Right hindlimb (tissue), 1 donor: ENCODE measurements around the gene ABHD11.
"Not testable (repeated sequence)": the region's sequence is repeated elsewhere in the genome, so short reads cannot be mapped to it uniquely, and the experiment has no call there.

Experiments used
- DNase-seq: peaks from one replicate; pipeline ENCODE4 v3.0.0-alpha.2; 2018

ABHD11 gene

GRCh38 chr7:73742753-73743641, 4.4 kb upstream of the ABHD11 start:
- DNase-seq = peak; percentile 54

DNA sequence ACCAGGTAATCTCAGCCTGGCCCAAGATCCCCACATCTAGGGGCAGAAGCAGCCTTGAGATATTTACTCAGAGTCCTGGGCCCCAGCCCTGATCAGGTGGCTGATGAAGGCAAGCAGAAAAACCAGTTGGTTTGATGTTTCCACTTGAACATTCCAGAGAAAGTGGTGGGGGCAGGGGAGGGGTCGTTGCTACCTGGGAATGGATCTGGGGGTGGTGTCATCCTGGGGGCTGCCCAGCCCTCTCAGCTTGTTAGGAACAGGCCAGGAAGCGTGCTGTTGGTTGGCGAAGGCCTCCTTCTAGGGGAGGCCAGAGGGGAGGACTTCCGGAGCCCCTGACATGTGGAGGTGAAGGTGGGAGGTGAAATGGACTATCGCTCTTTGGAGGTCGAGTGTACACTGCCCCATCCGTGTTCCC, 3.7 kb upstream of the ABHD11 start:
- no peak for DNase-seq

- no peak for DNase-seq
Measured at GRCh38 chr7:73741600-73741999, 3.0 kb upstream of the ABHD11 start.

DNA sequence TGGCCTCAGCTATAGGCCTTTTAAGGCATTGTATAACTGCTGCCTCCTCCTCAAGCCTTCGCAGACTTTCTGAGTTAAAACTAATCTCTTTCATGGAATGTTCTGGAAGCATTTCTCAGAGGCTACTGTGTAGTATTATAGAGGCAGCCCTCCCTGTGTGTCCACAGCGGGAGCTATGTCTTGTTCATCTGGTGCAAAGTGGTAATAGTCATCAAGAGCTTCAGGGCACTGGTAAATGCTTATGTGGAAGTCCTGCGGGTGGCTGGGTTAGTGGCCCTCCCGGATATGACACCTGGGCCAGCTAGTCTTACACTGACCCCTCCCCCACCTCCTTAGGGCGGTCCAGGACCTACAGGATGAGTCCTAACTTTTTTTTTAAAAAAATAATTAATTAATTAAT, 2.2 kb upstream of the ABHD11 start:
- DNase-seq = no peak

DNA sequence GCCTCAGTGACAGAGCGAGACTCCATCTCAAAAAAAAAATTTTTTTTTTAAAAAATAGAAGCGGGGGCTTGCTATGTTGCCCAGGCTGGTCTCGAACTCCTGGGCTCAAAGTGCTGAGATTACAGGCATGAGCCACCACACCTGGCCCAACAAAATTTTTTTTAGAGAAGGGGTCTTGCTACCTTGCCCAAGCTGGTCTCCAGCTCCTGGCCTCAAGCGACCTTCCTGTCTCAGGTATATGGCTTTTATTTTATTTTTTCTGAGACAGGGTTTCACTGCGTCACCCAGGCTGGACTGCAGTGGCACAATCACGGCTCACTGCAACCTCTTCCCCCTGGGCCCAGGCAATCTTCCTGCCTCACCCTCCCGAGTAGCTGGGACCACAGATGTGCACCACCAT, 1.6 kb upstream of the ABHD11 start:
- no peak for DNase-seq

DNA sequence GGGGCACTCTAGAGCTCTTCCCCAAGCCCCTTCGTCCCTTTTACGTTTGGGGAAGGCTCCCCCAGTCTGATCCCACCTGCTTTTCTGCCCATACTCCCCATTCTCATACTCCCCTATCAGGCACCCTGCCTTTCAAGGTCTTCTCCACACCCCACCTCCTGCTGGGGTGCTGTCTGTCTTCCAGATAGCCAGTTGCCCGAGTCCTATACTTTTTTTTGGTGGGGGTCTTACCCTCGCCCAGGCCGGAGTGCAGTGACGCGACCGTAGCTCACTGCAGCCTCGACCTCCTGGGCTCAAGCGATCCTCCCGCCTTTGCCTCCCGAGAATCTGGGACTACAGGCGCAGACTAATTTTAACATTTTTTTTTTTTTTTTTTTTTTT, 775 bp upstream of the ABHD11 start:
- DNase-seq = no peak

GRCh38 chr7:73738220-73738611, 386 bp downstream of the ABHD11 start:
- peak; percentile 60 for DNase-seq

- no peak for DNase-seq
Measured at GRCh38 chr7:73737491-73738219, 947 bp downstream of the ABHD11 start.

DNA sequence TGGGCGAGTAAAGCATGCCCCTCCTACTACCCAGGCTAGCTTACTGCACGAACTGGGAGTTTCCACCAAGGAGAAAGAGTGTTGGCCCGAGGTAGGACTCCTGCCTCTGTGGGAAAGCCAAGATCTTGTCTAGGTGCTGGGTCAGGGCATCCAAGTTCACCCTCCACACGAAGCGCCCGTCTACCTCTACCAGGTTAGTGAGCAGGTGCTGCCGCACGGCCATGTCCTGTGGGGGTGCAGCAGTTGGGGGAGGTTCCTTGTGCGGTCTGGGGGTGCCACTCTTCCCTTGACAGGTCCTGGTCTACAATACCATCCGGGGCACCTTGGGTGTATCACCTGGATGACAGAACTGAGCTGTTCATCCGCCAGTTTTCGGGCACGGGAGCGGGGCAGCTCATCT, 1.7 kb downstream of the ABHD11 start:
- DNase-seq = no peak

GRCh38 chr7:73735528-73735905, 3.1 kb downstream of the ABHD11 start:
- no peak for DNase-seq

DNA sequence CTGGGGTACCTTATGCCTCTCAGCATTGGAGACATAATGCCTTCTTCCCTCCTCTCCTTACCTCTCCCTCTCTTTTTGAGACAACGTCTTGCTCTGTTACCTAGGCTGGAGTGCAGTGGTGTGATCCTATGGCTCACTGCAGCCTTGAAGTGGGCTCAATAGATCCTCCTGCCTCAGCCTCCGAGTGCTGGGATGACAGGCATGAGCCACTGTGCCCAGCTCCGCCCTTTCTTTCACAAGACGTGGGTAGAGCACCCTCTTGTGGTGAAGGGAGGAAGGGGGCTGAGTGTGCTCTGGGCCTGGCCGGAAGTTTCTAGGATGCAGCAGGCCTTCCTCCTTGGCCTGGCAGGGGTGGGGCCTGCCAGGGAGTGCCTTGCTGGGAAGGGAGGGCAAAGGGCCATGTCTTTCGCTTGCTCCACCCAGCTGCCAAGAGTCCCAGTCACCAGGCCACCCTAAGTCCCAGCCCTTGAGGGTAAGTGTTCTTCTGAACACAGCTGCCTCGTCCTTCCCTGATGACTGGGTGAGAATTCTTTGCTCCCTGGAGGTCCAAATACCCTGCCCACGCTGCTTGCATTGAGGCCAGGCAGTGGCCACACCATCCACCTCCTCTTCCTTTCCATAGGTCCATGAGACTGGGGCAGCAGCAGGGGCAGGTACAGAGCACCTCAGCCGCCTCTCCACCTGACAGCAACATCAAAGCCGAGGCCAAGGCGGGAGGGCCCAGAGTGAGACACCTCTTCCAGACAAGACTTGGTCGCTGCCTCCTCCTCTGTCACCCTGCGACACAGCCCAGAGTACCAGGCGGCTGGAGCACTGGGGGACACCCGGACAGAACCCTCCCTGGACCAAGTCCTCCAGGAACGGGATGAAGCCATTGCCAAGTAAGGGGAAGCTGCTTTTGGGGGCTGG, 3.7 kb downstream of the ABHD11 start:
- DNase-seq = peak; percentile 65

DNA sequence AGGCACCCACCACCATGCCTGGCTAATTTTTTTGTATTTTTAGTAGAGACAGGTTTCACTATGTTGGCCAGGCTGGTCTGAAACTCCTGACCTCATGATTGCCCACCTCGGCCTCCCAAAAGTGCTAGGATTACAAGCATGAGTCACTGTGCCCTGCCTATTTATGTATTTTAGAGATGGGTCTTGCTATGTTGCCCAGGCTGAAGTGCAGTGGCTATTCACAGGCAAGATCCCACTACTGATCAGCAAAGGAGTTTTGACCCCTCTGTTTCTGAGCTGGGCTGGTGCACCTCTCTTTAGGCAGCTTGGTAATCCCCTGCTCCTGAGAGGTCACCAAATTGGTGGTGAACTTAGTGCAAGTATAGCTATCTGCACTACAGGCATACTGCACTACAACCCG, 6.2 kb downstream of the ABHD11 start:
- no peak for DNase-seq

DNA sequence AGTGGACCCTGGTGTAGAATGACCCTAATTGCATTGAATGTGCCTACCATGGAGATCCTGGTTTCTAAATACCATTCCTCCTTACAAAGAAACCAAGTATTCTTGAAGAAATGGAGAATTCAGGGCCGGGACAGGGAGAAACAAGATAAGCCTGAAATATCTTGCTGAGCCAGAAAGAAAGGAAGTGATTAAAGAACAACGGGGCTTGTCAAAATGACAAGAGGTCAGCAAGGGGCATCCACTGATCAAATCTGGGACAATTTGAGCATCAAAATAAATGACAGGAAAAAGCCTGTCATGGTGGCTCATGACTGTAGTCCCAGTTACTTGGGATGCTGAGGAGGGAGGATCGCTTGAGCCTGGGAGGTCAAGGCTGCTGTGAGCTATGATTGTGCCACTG, 8.1 kb downstream of the ABHD11 start:
- no peak for DNase-seq

DNA sequence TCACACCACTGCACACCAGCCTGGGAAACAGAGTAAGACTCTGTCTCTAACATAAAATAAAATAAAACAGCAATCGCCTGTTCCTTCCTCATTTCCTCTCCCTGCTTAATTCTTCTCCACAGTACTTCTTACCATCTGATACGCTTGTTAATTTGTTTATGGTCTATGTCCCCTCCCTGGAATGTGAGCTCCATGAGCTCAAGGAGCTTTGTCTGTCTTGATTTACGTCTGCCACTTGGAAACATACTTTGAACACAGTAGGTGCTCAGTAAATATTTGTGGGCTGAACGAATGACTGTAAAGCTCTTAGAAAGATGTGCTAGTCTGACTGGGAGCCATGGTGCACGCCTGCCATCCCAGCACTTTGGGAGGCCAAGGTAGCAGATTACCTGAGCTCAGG, 10.1 kb downstream of the ABHD11 start:
- no peak for DNase-seq

GRCh38 chr7:73727952-73728351, 10.7 kb downstream of the ABHD11 start:
- no peak for DNase-seq

DNA sequence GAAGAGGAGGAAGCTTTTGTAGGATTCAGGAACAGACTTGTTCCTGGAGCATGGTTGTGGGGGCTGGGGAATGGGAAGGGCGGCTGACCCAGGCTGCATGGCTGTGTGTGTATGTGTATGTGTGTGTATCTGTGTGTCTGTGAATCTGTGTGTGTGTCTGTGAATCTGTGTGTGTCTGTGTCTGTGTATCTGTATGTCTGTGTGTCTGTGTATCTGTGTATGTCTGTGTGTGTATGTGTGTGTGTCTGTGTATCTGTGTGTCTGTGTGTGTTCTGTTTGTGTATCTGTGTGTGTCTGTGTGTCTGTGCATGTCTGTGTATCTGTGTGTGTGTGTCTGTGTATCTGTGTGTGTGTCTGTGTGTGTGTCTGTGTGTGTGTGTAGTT, 12.5 kb downstream of the ABHD11 start:
- DNase-seq = no peak

- no peak for DNase-seq
Measured at GRCh38 chr7:73723813-73724212, 14.8 kb downstream of the ABHD11 start.

GRCh38 chr7:73722785-73723184, 15.8 kb downstream of the ABHD11 start:
- DNase-seq = peak; percentile 4

GRCh38 chr7:73722182-73722581, 16.4 kb downstream of the ABHD11 start:
- peak; percentile 6 for DNase-seq

- DNase-seq = peak; percentile 87
Measured at GRCh38 chr7:73721377-73721817, 17.2 kb downstream of the ABHD11 start.

DNA sequence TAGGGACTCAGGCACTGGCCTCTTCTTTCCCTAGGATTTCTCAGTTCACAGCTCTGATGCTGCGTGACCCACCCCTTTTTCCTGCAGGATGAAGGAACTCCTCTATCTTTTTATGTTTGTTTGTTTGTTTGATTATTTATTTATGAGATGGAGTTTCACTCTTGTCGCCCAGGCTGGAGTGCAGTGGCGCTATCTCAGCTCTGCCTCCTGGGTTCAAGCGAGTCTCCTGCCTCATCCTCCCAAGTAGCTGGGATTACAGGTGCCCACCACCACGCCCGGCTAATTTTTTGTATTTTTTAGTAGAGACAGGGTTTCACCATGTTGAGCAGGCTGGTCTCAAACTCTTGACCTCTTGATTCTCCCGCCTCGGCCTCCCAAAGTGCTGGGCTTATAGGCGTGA, 18.2 kb downstream of the ABHD11 start:
- not testable (repeated sequence) for DNase-seq

GRCh38 chr7:73719806-73720169, 18.8 kb downstream of the ABHD11 start:
- DNase-seq = no peak
